GM23248 (cell line): ENCODE data around the gene RPL22. TPM values are rescaled to one million over a fixed set of nuclear protein-coding genes. Genes with fewer than 3 reads are reported as not detected.

ENCODE experiments used
- DNase-seq: peaks from one replicate; pipeline ENCODE4 v3.0.0-alpha.2; 2015
- H2AFZ ChIP-seq: fragments of 200-600 bp; sonication (generic); 2 replicates; pipeline ENCODE4 v1.6.1; 2016; ENCODE audit warnings: antibody characterized with exemption
- H3F3A ChIP-seq: fragments of 200-600 bp; sonication (generic); 2 replicates; pipeline ENCODE4 v1.6.1; 2016; ENCODE audit warnings: mild to moderate bottlenecking, antibody characterized with exemption, mixed run types; ENCODE audit not compliant: insufficient read depth
- H3K27ac ChIP-seq: fragments of 200-600 bp; sonication (generic); 2 replicates; pipeline ENCODE4 v1.5.1; 2016; ENCODE audit warnings: mild to moderate bottlenecking
- H3K27me3 ChIP-seq: fragments of 200-600 bp; sonication (generic); replicated peaks from 2 replicates; pipeline ENCODE4 v1.6.1; 2016; ENCODE audit warnings: mild to moderate bottlenecking; ENCODE audit not compliant: insufficient read depth
- H3K36me3 ChIP-seq: fragments of 200-600 bp; sonication (generic); 2 replicates; pipeline ENCODE4 v1.6.1; 2016; ENCODE audit warnings: low read depth, mild to moderate bottlenecking
- H3K4me1 ChIP-seq: fragments of 200-600 bp; sonication (generic); 2 replicates; pipeline ENCODE4 v1.6.1; 2016; ENCODE audit warnings: mild to moderate bottlenecking; ENCODE audit not compliant: insufficient read depth
- H3K4me2 ChIP-seq: fragments of 200-600 bp; sonication (generic); one replicate; pipeline ENCODE4 v1.6.1; 2016; ENCODE audit warnings: mild to moderate bottlenecking; ENCODE audit not compliant: unreplicated experiment
- H3K4me3 ChIP-seq: fragments of 200-600 bp; sonication (generic); 2 replicates; pipeline ENCODE4 v1.5.1; 2016; ENCODE audit warnings: mild to moderate bottlenecking
- H3K79me2 ChIP-seq: fragments of 200-600 bp; sonication (generic); 2 replicates; pipeline ENCODE4 v1.6.1; 2016; ENCODE audit warnings: mild to moderate bottlenecking; ENCODE audit not compliant: insufficient read depth
- H3K9ac ChIP-seq: fragments of 200-600 bp; sonication (generic); 2 replicates; pipeline ENCODE4 v1.6.1; 2016; ENCODE audit warnings: mild to moderate bottlenecking
- H3K9me2 ChIP-seq: fragments of 200-600 bp; sonication (generic); 2 replicates; pipeline ENCODE4 v1.6.1; 2016; ENCODE audit warnings: mixed run types, mild to moderate bottlenecking, moderate library complexity; ENCODE audit not compliant: insufficient read depth
- H3K9me3 ChIP-seq: fragments of 200-600 bp; sonication (generic); one replicate; pipeline ENCODE4 v1.6.1; 2017; ENCODE audit warnings: low read depth
- H4K20me1 ChIP-seq: fragments of 200-600 bp; sonication (generic); 2 replicates; pipeline ENCODE4 v1.6.0; 2016; ENCODE audit not compliant: insufficient read depth
- EZH2 ChIP-seq: fragments of 200-600 bp; sonication (generic); IDR thresholded peaks from 2 replicates; pipeline ENCODE4 v1.6.1; 2018; ENCODE audit warnings: antibody characterized with exemption, mild to moderate bottlenecking; ENCODE audit not compliant: insufficient read depth, poor library complexity, severe bottlenecking
- EZH2phosphoT487 ChIP-seq: fragments of 200-600 bp; sonication (generic); IDR thresholded peaks from 2 replicates; pipeline ENCODE4 v1.6.1; 2018; ENCODE audit warnings: antibody characterized with exemption, moderate library complexity, mild to moderate bottlenecking, low read depth; ENCODE audit not compliant: insufficient read depth
- WGBS, 2 experiments: methylation state at CpG; one replicate each; pipeline ENCODE4 v1.1.6; 2015 to 2017; ENCODE audit warnings: low lambda C conversion rate in 2 of 2, low coverage in 1 of 2; ENCODE audit errors: missing lambda C conversion rate in 2 of 2; 5-methylcytosine and 5-hydroxymethylcytosine counted together
- in situ Hi-C: fragments of 300-500 bp; cut with MboI; formaldehyde crosslinking; loops from 2 replicates; pipeline ENCODE4 v1.15.0; 2020
- polyA plus RNA-seq: library from polyadenylated mRNA; unstranded; fragments of >200 nt; fragmentation: Nextera tagmentation; extraction: Ambion mirVana; gene quantifications from 2 replicates; pipeline ENCODE4 v1.2.1, GENCODE V29; 2016
- total RNA-seq: library from RNA; depleted of rRNA; stranded (reverse); fragments of >200 nt; shearing (Covaris generic); gene quantifications from 2 replicates; pipeline ENCODE4 v1.2.3, GENCODE V29; 2014

Gene RPL22
- total and polyA plus RNA-seq, 2 experiments from 2014 or later = 127 to 137 TPM

DNA sequence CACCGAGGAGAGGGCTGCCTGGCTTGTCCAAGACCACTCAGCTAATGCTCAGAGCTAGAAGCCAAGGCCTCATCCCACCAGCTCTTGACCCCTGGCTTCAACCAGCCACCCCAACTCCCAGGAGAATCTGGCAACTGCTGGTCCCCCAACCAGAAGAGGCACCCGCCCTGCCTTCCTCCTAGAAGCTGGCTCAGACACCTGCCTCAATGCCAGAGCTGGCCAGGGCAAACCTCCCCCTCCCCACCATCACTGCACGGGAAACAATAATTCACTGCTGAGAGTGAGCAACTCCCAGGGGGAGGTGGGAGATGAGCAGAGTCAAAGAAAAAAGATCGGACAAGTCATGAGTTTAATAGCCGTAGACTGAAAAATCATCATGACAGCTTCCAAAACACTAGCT is 22.6 kb downstream of the RPL22 start:
- H3K27ac ChIP-seq = no peak overlapping the region
- H3K4me2 ChIP-seq = no peak overlapping the region
- no peak overlapping the region for H3K4me3 ChIP-seq
- H3K9me2 ChIP-seq = no peaks in the 10 kb centered on the region
- no peaks in the 10 kb centered on the region for H3K9me3 ChIP-seq
- H3K79me2 ChIP-seq = no peaks in the 10 kb centered on the region
- H3K4me1 ChIP-seq = no peaks in the 10 kb centered on the region
- DNase-seq = no peak
- peaks cover 18% of the 10 kb centered on the region for H3K27me3 ChIP-seq
- H3K36me3 ChIP-seq = no peaks in the 10 kb centered on the region
- in situ Hi-C loops = no loop called here
- H4K20me1 ChIP-seq = no peaks in the 10 kb centered on the region
- WGBS, 2 experiments = 42 to 46% methylated on average over 5 of the region's 5 CpGs
- H2AFZ ChIP-seq = no peak overlapping the region
- no peak overlapping the region for H3K9ac ChIP-seq
- peaks cover 11% of the 10 kb centered on the region for H3F3A ChIP-seq
- TF ChIP-seq EZH2phosphoT487 (no peak), EZH2 (no peak)

DNA sequence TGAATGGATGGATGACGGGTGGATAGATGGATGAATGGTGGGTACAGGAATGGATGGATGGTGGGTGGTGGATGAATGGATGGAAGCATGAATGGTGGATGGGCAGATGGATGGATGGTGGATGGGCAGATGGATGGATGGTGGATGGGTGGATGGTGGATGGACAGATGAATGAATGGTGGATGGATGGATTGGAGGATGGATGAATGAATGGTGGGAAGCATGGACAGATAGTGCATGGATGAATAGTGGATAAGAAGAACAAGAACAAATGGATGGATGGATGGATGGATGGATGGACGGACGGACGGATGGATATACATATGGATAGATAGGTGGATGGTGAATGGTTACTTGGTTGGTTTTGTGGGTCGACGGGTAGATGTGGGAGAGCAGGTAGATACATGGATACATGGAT is 24.0 kb downstream of the RPL22 start:
- in situ Hi-C loops = no loop called here
- TF ChIP-seq EZH2 (no peak), EZH2phosphoT487 (no peak)
- no peak overlapping the region for H2AFZ ChIP-seq
- H3K27me3 ChIP-seq = peaks cover 18% of the 10 kb centered on the region
- no peaks in the 10 kb centered on the region for H3K36me3 ChIP-seq
- no peaks in the 10 kb centered on the region for H3F3A ChIP-seq
- no peak overlapping the region for H3K27ac ChIP-seq
- no peak overlapping the region for H3K4me2 ChIP-seq
- H3K79me2 ChIP-seq = no peaks in the 10 kb centered on the region
- H3K4me3 ChIP-seq = no peak overlapping the region
- no peaks in the 10 kb centered on the region for H4K20me1 ChIP-seq
- H3K9ac ChIP-seq = no peak overlapping the region
- H3K4me1 ChIP-seq = no peaks in the 10 kb centered on the region
- H3K9me2 ChIP-seq = no peaks in the 10 kb centered on the region
- DNase-seq = no peak
- WGBS, 2 experiments = 73 to 88% methylated on average over 6 of the region's 6 CpGs
- no peaks in the 10 kb centered on the region for H3K9me3 ChIP-seq

DNA sequence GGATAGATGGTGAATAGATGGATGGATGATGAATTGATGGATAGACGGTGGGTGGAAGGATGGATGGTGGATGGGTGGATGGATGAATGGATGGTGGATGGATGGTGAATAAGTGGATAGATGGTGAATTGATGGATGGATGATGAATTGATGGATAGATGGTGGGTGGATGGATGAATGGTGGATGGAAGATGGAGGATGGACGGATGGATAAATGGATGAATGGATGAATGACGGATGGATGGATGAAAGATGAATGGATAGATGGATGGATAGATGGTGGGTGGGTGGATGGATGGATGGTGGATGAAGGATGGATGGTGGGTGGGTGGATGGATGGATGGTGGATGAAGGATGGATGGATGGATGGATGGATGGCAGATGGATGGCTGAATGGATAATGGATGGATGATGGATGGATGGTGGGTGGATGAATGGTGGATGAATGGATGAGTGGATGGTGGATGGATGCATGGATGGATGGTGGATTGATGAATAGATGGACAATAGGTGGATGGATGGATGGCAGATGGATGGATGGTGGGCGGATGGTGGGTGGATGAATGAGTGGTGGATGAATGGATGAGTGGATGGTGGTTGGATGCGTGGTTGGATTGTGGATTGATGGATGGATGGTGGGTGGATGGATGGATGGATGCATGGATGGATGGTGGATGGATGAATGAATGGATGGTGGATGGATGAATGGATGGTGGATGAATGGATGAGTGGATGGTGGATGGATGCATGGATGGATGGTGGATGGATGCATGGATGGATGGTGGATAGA is 24.6 kb downstream of the RPL22 start:
- Histone ChIP-seq H3K9me2 (no peaks in the 10 kb centered on the region), H3K4me1 (no peaks in the 10 kb centered on the region), H3K4me3 (no peak overlapping the region), H3F3A (no peaks in the 10 kb centered on the region), H3K9me3 (no peaks in the 10 kb centered on the region), H2AFZ (no peak overlapping the region), H3K36me3 (no peaks in the 10 kb centered on the region), H3K4me2 (no peak overlapping the region), H3K79me2 (no peaks in the 10 kb centered on the region), H3K9ac (no peak overlapping the region), H3K27me3 (peaks cover 18% of the 10 kb centered on the region), H3K27ac (no peak overlapping the region), H4K20me1 (no peaks in the 10 kb centered on the region)
- in situ Hi-C loops = no loop called here
- WGBS, 2 experiments = 63 to 75% methylated on average over 5 of the region's 5 CpGs
- DNase-seq = no peak
- TF ChIP-seq EZH2phosphoT487 (no peak), EZH2 (no peak)

DNA sequence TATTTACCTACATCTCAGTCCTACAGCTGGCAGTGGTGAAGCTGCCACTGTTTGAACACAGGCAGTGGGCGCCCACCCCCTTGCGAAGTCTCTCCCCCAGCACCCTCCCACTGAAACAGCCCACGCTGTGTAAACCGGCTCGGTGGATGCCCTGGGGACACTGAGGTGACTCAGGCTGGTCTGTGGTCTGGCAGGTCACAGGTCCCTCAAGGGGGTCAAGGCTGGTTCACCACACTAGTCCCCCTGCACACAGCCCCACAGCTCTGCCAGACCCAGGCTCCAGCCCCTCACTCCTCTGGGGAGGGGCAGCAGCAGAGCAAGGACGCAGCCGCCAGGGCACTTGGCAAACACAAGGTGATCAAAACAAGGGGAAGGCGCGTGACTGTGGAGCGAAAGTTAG is 26.8 kb downstream of the RPL22 start:
- H3K4me1 ChIP-seq = no peaks in the 10 kb centered on the region
- WGBS, 2 experiments = 81 to 88% methylated on average over 10 of the region's 10 CpGs
- TF ChIP-seq EZH2 = no peak
- H3K27me3 ChIP-seq = peaks cover 5% of the 10 kb centered on the region; the same call in 1 of the 2 replicates
- in situ Hi-C loops = no loop called here
- no peak overlapping the region for H3K9ac ChIP-seq
- H3K79me2 ChIP-seq = no peaks in the 10 kb centered on the region
- H4K20me1 ChIP-seq = no peaks in the 10 kb centered on the region
- no peaks in the 10 kb centered on the region for H3K9me3 ChIP-seq
- no peaks in the 10 kb centered on the region for H3F3A ChIP-seq
- DNase-seq = no peak
- no peak overlapping the region for H3K4me3 ChIP-seq
- H3K36me3 ChIP-seq = no peaks in the 10 kb centered on the region
- H2AFZ ChIP-seq = no peak overlapping the region
- no peaks in the 10 kb centered on the region for H3K9me2 ChIP-seq
- no peak overlapping the region for H3K4me2 ChIP-seq
- H3K27ac ChIP-seq = no peak overlapping the region

- Histone ChIP-seq H4K20me1 (no peaks in the 10 kb centered on the region), H3K4me1 (no peaks in the 10 kb centered on the region), H3K9me3 (no peaks in the 10 kb centered on the region), H3K4me2 (no peak overlapping the region), H3F3A (no peaks in the 10 kb centered on the region), H3K9ac (no peak overlapping the region), H2AFZ (no peak overlapping the region), H3K9me2 (no peaks in the 10 kb centered on the region), H3K27ac (no peak overlapping the region), H3K79me2 (no peaks in the 10 kb centered on the region), H3K4me3 (no peak overlapping the region), H3K27me3 (no peaks in the 10 kb centered on the region; the same call in 1 of the 2 replicates), H3K36me3 (no peaks in the 10 kb centered on the region)
- peak; percentile 25 for DNase-seq
- no peak for TF ChIP-seq EZH2
- 25 to 31% methylated on average over 10 of the region's 10 CpGs for WGBS, 2 experiments
- in situ Hi-C loops = no loop called here
These were observed 27.8 kb downstream of the RPL22 start for GRCh38 chr1:6171548-6172124.
